Ammon's horn (tissue), 1 donor: ENCODE data around the gene WDR75.
A peak's percentile ranks its signal among the peaks of the same experiment; 100 is the strongest.
"Not testable (repeated sequence)": the region's sequence is repeated elsewhere in the genome, so short reads cannot be mapped to it uniquely, and the experiment has no call there.

ENCODE experiments used
- DNase-seq: peaks from one replicate; pipeline ENCODE4 v3.0.0-alpha.2; 2016; ENCODE audit warnings: low spot score

Gene WDR75

DNA sequence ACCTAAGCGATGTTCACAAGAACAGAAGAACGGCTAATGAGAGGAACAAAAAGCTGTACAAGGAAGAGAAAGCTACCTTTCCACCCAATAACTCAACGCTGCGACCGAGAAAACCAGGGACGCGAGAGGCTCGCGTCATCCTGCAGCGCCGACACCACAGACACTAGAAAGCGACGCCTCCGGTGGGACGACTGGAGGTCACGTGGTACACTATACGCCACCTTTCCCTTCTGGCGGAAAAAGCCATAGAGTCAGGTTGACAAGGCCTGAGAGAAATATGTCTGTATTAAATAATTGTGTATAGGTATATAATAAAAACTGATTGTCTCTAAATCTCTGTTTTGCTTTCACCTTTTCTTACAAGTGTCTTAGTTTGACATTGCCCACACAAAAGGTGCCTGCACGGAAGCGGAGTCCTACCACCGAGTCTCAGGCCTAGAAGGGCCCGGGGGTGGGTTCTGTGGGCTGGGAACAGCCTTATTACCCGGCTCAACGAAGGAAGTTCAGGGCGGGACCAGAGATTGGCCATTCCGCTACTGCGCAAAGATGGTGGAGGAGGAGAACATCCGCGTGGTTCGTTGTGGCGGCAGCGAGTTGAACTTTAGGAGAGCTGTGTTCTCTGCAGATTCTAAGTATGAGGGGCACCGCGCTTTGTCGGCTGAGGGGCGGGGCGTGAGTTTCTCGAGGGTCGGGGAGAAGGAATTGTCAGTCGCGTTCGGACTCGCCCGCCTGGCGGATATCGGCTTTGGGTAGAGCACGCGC, at the start of gene WDR75:
TSS of gene WDR75 (plus strand) at position 528 of the 762 bp plus-strand sequence. CDS start at position 547, 19 bp downstream.
- peak; percentile 97 for DNase-seq

DNA sequence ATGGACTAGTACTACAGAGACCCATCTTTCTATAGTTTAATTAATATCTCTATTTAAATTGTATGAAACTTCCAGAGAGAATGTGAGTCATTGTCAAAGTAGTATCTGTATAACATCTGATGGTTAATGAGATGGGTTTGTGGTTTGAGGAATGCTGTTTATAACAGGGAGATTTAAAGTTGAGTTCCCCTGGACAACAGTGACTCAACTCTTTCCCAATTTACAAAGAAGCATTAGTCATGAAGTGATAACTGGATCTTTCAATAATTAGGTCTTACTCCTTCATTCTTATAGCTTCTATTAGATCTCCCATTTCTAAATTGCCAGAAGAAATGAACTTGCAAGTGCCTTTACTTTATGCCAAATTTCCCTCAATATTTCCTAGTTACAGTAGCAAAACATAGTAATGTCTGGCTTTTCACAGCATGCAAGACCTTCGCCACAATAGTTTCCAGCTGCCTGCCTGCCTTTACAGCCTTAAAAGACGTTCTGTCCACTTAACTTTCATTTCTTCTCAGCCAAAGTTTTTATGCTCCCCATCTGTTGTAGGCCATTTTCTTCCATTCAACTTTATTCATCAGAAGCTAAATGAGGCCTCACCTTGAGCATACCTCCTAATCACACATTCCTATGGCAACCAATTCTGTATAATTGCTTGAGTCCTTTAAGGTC, 47.7 kb upstream of the WDR75 start:
- DNase-seq, result no peak

DNA sequence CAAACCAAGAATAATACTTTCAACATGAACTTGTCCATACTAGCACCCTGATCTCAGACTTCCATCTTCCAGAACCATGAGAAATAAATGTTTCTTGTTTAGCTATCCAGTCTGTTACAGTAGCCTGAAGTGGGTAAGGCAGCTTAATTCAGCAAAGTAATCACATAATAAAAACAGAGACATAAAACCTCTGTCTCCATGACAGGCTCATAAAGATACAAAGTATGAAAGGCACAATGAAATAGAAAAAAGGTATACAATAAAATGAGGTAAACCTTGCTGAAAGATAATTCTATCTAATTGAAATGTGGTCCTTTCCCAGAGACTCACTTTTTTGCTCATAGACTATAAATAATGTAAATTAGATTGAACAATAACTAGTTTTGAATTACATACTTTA, 46.7 kb upstream of the WDR75 start:
- no peak for DNase-seq

DNA sequence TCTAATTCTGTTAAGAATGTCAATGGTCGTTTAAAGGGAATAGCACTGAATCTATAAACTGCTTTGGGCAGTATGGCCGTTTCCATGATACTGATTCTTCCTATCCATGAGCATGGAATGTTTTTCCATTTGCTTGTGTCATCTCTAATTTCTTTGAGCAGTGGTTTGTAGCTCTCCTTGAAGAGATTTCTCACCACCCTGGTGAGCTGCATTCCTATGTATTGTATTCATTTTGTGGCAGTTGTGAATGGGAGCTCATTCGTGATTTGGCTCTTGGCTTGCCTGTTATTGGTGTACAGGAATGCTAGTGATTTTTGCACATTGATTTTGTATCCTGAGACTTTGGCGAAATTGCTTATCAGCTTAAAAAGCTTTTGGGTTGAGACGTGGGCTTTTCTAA, 38.3 kb upstream of the WDR75 start:
- no peak for DNase-seq

DNA sequence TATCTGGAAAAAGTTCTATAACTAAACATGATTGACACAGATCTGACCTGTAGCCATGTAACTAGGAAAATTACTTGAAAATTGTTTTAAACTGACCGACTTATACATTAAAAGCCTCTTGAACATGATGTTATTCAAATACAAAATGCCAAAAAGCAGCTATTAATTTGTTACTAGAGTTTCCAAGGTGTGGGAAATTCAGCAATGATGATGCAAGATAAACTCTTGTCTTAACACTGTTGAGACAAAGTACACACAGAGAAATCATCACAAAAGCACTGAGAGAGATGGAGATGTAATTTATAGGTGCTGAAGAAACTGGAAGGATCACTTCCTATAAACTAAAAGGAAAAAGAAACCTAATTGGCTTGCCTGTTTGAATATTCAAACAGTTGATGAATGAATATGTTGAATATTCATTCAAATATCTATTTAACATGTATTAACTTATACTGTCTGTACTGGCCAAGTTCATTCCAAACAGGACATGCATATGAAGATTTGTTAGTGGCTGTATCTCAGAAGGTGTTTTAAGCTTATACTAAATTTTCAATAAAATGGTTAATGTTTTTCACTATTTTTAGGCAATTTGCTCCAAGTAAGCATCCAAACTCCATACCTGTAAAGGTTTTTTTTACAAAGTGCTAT, 34.6 kb upstream of the WDR75 start:
- DNase-seq, result no peak

DNA sequence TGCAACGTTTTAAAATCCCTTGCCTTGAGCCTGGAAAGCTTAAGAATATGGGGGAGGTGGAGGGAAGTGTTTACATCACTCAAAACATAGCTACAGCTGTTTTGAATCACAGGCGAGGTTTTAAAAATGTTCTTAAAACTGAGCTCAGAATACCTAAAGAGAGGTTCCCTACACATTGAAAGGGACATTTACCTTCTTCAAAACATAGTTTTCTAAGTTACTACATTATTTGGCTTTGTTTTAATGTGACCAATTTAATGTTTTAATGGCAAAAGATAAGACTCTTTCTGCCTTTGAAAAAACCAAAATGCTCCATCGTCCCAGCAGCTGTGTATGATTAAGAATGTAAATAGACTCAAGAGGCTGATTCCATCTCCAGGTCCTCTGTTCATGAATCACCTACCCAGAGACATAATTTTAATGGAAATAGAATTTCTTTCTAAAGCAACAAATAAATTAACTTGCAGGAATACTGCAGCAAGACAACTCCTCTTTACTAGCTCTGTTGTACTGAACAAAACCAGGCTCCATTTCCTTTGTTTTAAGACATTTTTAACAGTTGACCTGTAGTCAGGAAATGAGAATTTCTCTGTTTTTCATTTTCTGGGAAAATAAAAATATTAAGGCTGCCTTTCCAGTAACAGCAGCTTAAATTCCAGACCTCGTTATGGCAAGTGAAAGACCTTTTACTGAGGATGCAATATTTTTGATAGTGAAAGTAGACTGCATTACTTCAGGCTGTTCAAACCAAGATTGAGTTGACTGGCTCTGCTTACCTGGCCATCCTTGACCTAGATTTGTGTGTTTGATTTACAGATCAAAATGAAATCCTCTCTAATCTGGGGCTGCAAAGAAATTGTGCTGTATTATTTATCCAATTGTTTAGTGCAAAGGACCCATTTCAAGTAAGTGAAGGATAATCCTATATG, 33.7 kb upstream of the WDR75 start:
- no peak for DNase-seq

DNA sequence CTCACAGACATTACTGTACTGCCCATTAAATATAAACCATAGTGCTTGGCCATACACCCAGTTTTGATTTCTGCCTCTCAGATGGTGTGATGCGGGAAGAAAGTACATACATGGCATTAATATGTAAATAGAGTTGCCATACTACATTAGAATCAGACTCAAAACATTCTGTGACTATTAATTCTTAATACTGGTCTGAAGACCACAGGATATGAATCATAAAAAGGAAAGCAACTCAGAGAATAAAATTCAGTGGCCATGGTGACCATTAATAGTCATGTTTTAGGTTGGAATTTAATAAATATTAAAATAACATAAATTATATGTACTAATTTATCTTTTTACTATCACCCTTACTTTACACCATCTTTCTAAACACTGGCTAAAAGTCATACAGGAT, 33.0 kb upstream of the WDR75 start:
- DNase-seq, result no peak

DNA sequence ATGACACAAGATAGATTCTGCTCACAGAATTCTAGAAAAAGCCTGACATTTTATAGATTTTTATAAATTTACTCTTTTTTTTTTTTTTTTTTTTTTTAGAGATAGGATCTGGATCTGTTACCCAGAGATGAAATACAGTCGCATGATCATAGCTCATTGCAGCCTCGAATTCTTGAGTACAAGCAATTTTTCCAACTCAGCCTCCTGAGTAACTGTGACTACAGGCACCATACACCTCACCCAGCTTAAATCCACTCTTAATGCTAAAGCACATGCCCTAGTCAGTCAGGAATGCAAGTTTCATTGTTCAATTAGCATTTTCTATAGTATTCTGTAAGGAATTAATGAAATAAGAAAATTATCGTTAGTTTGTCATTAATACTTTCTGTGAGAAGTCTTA, 32.1 kb upstream of the WDR75 start:
- no peak for DNase-seq

DNA sequence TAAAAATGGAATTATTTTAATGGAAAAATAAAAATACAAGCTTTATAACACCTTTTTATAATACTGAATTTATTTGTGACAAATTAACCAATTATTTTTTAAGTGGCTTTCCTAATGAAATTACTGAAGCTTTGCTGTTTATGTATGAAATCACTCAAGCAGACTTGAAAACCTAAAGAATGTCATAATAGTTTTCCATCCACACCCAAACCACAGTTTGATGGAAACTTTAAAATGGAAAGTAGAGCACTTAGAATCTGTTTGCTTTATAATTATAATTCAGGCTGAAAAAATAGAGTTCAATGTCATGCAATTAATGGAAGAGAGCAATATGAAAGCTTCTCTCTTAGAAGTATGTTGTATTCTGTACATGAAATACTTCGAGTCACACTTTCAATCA, 31.6 kb upstream of the WDR75 start:
- DNase-seq, result no peak

DNA sequence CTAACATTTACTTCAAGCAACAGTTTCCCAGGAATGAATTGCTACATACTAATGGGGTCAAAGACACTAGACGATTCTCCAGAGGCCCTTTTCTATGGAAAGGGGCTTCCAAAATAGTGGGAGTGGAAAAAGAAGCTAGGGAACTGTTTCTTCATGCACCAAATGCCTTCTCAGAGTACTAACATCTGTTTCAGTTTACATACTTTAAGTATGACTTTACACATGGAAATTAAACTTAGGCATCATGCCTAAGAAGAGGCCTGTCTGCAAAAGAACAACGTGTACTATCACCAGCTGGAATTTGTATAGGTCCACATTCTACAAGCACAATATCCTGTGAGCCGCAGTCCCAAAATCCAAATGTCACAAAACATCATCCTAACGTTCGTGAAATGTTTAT, 29.4 kb upstream of the WDR75 start:
- DNase-seq, result no peak

DNA sequence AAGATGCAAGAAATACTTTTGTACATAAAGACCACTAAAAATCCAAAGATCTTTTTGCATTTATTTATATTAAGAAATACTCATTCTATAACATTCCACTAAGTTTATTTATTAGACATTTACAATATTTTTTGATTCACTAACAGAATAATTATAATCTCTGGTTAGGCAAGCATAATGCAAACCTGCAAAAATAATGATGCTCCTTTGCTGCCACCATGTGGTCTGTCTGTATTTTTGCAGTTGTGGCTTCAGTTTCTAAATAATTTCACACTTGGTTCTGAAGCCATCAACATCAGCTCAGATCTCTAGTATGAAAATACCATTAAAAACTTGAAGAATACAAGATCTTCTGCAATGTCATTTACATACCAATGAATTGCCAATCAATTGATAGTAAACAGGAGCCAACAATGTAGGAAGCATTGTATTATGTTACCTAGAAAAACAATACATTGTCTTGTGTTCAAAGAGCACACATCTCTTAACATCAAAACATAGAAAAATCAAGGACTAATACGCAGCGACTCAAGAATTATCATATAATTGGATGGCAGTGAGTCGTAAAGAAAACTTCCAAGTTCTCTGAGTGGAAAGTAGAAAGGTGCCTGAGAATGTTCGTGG, 28.8 kb upstream of the WDR75 start:
- peak; percentile 80 for DNase-seq

DNA sequence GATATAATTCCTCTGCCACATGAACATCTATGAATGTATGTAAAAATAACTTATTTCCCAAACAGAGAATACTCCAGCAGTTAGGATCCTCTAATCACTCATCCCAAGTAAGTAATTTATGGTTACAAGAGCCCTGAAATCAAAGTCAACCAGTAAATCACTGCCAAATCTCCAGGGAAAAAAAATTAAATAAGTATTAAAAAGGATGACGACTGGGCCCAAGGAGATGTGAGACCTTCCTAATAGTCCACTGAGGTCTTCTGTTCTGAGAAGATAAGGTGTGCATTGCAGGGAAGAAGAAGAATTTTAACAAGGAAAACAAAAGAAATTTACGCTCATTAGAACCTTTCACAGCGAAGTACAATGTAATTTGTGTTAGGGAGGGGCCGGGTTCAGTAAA, 28.0 kb upstream of the WDR75 start:
- no peak for DNase-seq

DNA sequence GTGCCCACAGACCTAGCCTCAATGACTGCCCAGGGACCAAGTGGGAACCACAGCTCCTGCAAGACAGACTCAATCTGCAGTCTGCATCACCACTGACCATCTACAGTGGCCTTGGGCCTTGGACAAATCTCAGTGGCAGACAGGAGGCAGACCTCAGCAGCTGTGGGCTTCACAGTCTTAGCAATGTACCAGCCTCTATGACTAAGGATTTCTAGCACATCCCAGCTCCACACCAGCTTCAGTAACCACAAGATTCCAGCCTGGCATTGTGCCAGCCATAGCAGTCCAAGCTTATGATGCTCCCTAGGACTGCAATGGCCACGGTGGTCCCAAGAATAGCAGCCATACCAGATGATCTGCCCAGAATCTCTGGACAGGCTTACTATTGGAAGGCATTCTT, 19.6 kb upstream of the WDR75 start:
- DNase-seq, result no peak

DNA sequence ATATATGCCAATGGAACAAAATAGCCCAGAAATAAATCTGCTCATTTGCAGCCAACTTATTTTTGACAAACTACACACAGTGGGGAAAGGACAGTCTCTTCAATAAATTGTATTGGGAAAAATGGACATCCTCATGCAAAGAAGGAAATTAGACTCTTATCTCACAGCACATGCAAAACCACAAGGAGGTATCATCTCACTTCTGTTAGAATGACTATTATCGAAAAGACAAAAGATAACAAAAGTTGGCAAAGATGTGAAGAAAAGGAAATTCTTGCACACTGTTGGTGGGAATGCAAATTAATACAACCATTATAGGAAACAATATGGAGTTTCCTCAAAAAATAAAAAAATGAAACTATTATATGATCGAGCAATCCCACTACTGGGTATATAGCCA, 16.3 kb upstream of the WDR75 start:
- no peak for DNase-seq

DNA sequence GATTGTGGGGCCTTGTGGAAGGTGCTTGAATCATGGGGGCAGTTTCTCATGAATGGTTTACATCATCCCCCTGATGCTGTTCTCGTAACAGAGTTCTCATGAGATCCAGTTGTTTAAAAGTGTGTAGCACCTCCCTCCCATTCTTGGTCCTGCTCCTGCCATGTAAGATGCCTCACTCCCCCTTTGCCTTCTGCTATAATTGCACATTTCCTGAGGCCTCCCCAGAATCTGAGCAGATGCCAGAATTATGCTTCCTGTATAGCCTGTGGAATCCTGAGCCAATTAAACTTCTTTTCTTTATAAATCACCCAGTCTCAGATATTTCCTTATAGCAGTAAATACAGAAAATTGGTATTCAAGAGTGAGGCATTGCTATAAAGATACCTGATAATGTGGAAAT, 15.6 kb upstream of the WDR75 start:
- DNase-seq, result no peak

DNA sequence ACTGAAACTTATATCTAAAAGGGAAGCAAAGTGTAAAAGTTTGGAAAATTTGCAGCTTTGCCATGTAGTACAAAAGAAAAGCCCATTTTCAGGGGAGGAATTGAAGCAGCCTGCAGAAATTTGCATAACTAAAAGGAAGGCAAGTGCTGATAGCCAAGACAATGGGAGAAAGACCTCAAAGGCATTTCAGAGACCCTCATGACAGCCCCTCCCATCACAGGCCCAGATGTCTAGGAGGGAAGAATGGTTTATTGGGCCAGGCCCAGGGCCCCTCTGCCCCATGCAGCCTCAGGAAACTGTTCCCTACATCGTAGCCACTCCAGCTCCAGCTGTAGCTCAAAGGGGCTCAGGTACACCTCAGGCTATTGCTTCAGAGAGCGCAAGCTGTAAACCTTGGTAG, 14.4 kb upstream of the WDR75 start:
- DNase-seq, result no peak

DNA sequence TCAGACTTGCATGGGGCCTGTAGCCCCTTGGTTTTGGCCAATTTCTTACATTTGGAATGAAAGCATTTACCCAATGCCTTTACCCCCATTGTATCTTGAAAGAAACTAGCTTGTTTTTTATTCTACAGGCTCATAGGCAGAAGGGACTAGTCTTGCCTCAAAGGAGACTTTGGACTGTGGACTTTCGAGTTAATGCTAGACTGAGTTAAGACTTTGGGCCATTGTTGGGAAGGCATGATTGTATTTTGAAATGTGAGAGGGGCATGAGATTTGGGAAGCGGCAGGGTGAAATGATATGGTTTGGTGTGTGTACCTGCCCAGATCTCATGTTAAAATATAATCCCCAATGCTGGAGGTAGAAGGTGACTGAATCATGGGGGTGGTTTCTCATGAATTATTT, 13.4 kb upstream of the WDR75 start:
- no peak for DNase-seq

DNA sequence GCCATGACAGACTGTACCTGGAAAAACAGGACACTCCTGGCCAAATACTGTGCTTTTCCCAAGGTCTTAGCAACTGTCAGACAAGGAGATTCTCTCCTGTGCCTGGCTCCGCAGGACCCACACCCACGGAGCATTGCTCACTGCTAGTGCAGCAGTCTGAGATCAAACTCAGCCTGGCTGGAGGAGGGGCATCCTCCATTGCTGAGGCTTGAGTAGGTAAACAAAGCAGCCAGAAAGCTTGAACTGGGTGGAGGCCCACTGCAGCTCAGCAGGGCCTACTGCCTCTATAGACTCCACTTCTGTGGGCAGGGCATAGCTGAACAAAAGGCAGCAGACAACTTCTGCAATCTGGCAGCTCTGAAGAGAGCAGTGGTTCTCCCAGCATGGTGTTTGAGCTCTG, 10.8 kb upstream of the WDR75 start:
- DNase-seq, result not testable (repeated sequence)

DNA sequence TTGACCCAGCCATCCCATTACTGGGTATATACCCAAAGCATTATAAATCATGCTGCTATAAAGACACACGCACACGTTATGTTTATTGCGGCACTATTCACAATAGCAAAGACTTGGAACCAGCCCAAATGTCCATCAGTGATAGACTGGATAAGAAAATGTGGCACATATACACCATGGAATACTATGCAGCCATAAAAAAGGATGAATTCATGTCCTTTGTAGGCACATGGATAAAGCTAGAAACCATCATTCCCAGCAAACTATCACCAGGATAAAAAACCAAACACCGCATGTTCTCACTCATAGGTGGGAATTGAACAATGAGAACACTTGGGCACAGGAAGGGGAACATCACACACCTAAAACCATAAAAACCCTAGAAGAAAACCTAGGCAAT, 5.5 kb upstream of the WDR75 start:
- not testable (repeated sequence) for DNase-seq

DNA sequence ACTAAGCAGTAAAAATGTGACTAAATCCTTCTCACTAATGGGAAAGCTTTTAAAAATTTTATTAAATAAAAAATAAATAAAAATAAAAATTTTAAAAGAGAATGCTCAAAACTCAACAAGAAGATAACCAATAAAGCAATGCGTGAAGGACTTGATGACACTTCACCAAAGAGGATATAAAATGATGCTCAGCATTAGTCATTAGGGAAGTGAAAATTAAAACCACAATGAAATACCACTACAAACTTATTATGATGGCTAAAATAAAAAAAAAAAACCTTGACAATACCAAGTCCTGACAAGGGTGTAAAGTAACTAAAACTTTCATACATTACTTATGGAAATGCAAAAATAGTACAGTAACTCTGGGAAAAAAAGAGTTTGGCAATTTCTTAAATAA, 3.3 kb upstream of the WDR75 start:
- DNase-seq, result no peak

DNA sequence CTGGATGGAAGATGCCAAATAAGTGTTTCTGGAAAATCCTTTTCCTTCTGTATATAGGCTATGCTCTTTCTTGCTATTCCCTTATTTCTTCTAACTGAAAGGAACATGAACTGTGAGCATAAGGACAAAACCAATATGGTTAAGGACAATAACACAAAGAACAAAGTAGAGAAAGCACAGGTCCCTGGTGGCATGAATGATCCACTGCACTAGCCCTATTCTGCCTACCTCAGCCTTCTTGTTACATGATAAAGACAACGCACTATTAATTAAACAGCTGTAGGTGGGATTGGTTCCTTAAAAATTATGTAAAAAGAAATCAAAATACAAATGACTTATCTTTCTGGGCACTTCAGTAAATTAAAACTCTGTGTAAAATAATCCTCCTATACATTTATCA, 1.9 kb upstream of the WDR75 start:
- DNase-seq, result no peak

DNA sequence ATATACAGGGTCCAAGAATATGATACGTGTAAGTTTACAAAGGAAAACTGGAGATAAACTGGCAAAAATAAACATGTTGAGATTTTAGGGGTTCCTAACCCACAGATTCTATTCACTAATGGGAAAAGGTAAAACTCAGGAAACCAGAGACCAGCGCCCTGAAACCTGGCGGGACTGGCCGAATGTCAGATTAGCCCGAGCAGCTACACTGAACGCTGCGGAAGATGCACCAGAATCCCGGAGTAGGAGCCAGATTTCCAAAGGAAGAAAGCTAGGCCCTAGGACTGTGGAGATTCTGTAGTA, 679 bp upstream of the WDR75 start:
- DNase-seq, result no peak
